Mesenchymal stem cell (in vitro differentiated cells and primary cell): ENCODE measurements around the gene ANXA4. TPM values are rescaled to one million over a fixed set of nuclear protein-coding genes. Genes with fewer than 3 reads are reported as not detected.

Source experiments
- small RNA-seq: library from polyadenylated mRNA; stranded (forward); fragments of <200 nt; extraction: miRNeasy Mini kit (QIAGEN cat#:217004); gene quantifications from one replicate; pipeline ENCODE3, GENCODE V24; 2013; ENCODE audit warnings: low read depth

The ANXA4 gene

Small RNAs within 50 kb of the gene (small RNA-seq; reads per million reads assigned to genes)
- gene RPL23AP92: not detected
